Measurements from ENCODE around the gene MVP.

DNA sequence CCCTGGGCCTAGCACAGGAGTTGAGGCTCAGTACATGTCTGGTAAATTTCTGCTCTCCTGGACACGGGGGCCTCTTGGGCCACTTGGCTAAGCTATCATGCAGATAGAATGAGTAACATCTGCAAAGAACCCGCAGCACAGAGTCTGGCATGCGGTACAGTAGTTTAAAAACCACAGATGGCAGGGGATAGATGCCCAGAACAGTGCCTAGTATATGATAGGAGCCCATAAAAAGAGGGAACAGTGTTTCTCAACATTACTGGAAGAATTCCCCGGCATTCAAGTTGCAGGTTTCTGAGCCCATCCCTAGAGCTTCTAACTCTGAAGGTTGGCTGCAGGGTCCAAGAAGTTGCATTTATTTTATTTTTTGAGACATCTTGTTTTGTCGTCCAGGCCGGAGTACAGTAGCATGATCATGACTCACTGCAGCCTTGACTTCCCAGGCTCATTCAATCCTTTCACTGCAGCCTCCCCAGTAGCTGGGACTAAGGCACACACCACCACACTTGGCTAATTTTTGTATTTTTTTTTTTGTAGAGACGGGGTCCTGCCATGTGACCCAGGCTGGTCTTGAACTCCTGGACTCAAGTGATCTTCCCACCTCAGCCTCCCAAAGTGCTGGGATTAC lies 37.0 kb downstream of the MVP start:
- TF ChIP-seq CTCF (IDR thresholded peaks at IDR 0.05 in 8 of 11, conservative IDR thresholded peaks at IDR 0.05 in 3 of 11) (no peak), POLR2AphosphoS5 (IDR thresholded peaks at IDR 0.05) (no peak), POLR2A (IDR thresholded peaks at IDR 0.05) (no peak)

Data from spleen (tissue), 7 donors.